GM18508 (cell line): ENCODE results near the gene DNASE2B.
"Not testable (repeated sequence)": the region's sequence is repeated elsewhere in the genome, so short reads cannot be mapped to it uniquely, and the experiment has no call there.

Experiments used
- ATAC-seq: cut with Tn5 transposase; IDR thresholded peaks from one replicate; pipeline ENCODE4 v1.9.1; 2021; ENCODE audit warnings: moderate number of reproducible peaks; ENCODE audit not compliant: insufficient read depth, unreplicated experiment

DNASE2B gene

GRCh38 chr1:84442747-84443646 is 44.7 kb downstream of the DNASE2B start:
- not testable (repeated sequence) for ATAC-seq

GRCh38 chr1:84448704-84449103 is 50.4 kb downstream of the DNASE2B start:
- ATAC-seq: not testable (repeated sequence)

- ATAC-seq: no peak
These were observed 52.6 kb downstream of the DNASE2B start for GRCh38 chr1:84450910-84451309.

GRCh38 chr1:84452436-84452835 is 54.2 kb downstream of the DNASE2B start:
- no peak for ATAC-seq

GRCh38 chr1:84462118-84462517 is 63.8 kb downstream of the DNASE2B start:
- no peak for ATAC-seq
